Bone marrow (tissue), 2 donors: ENCODE data around the gene ARID3C.

Experiments used
- DNase-seq, 2 donors: peaks; one replicate each; lab custom pipeline; 2025; lab: John Stamatoyannopoulos, UW

ARID3C gene

GRCh38 chr9:34577400-34578240, 51.2 kb downstream of the ARID3C start:
- DNase-seq = no peak

GRCh38 chr9:34576597-34577399, 52.1 kb downstream of the ARID3C start:
- no peak for DNase-seq

GRCh38 chr9:34575862-34576596, 52.8 kb downstream of the ARID3C start:
- DNase-seq = no peak

- DNase-seq = no peak
Observed at GRCh38 chr9:34575241-34575640, 53.6 kb downstream of the ARID3C start.

- DNase-seq = no peak
Observed at GRCh38 chr9:34574571-34574970, 54.3 kb downstream of the ARID3C start.

GRCh38 chr9:34573599-34574325, 55.1 kb downstream of the ARID3C start:
- no peak for DNase-seq

- DNase-seq = no peak
Observed at GRCh38 chr9:34572628-34573027, 56.2 kb downstream of the ARID3C start.

GRCh38 chr9:34572092-34572491, 56.8 kb downstream of the ARID3C start:
- no peak for DNase-seq

GRCh38 chr9:34571481-34571810, 57.4 kb downstream of the ARID3C start:
- DNase-seq = no peak
